ENCODE measurements around the gene ITGB1BP1. TPM values are rescaled to one million over a fixed set of nuclear protein-coding genes. Genes with fewer than 3 reads are reported as not detected.
A peak's percentile ranks its signal among the peaks of the same experiment; 100 is the strongest.

Gene ITGB1BP1
- total RNA-seq, 4 donors from 2014 or later = 21.4 to 28.0 (median 26.4) TPM

GRCh38 chr2:9406529-9407362 lies 16.6 kb downstream of the ITGB1BP1 start:
- no peak overlapping the region for H3K4me3 ChIP-seq
- H3K4me1 ChIP-seq = no peaks in the 10 kb centered on the region
- in situ Hi-C loops (cut with MboI; ENCODE audit: low sequenced_read_pairs in 4 of 4) = no loop called here
- TF ChIP-seq CTCF (IDR thresholded peaks at IDR 0.05 in 4 of 5, conservative IDR thresholded peaks at IDR 0.05 in 1 of 5) (no peak), POLR2A (IDR thresholded peaks at IDR 0.05) (no peak)
- peak overlapping the region in 1 of 4 donors; percentile 12 for H3K27ac ChIP-seq
- no peaks in the 10 kb centered on the region for H3K27me3 ChIP-seq
- DNase-seq (no peak), ATAC-seq (no peak)
- peaks cover 0 to 22% of the 10 kb centered on the region in 2 donors for H3K36me3 ChIP-seq
- H3K9me3 ChIP-seq = no peaks in the 10 kb centered on the region
- intact Hi-C loops (cut with DNase I; ENCODE audit: low total_unique reads) = no loop called here

GRCh38 chr2:9405636-9406035 lies 17.7 kb downstream of the ITGB1BP1 start:
- H3K27me3 ChIP-seq = no peaks in the 10 kb centered on the region
- TF ChIP-seq CTCF (IDR thresholded peaks at IDR 0.05 in 4 of 5, conservative IDR thresholded peaks at IDR 0.05 in 1 of 5) (no peak), POLR2A (IDR thresholded peaks at IDR 0.05) (no peak)
- no peak overlapping the region for H3K27ac ChIP-seq
- no peak overlapping the region for H3K4me3 ChIP-seq
- peaks cover 0 to 12% of the 10 kb centered on the region in 2 donors for H3K36me3 ChIP-seq
- H3K4me1 ChIP-seq = no peaks in the 10 kb centered on the region
- intact Hi-C loops (cut with DNase I; ENCODE audit: low total_unique reads) = no loop called here
- no peak for ATAC-seq
- no peaks in the 10 kb centered on the region for H3K9me3 ChIP-seq
- in situ Hi-C loops (cut with MboI; ENCODE audit: low sequenced_read_pairs in 4 of 4) = no loop called here
- no peak for DNase-seq

GRCh38 chr2:9404451-9404850 lies 18.9 kb downstream of the ITGB1BP1 start:
- in situ Hi-C loops (cut with MboI; ENCODE audit: low sequenced_read_pairs in 4 of 4) (no loop called here), intact Hi-C loops (cut with DNase I; ENCODE audit: low total_unique reads) (no loop called here)
- DNase-seq (no peak), ATAC-seq (no peak)
- Histone ChIP-seq H3K27me3 (no peaks in the 10 kb centered on the region), H3K36me3 (peaks cover 0 to 4% of the 10 kb centered on the region in 2 donors), H3K4me1 (no peaks in the 10 kb centered on the region), H3K9me3 (no peaks in the 10 kb centered on the region), H3K4me3 (no peak overlapping the region), H3K27ac (no peak overlapping the region)
- TF ChIP-seq POLR2A (IDR thresholded peaks at IDR 0.05) (no peak), CTCF (IDR thresholded peaks at IDR 0.05 in 4 of 5, conservative IDR thresholded peaks at IDR 0.05 in 1 of 5) (no peak)

GRCh38 chr2:9403924-9404323 lies 19.4 kb downstream of the ITGB1BP1 start:
- Histone ChIP-seq H3K36me3 (peaks cover 0 to 4% of the 10 kb centered on the region in 2 donors), H3K9me3 (no peaks in the 10 kb centered on the region), H3K4me1 (no peaks in the 10 kb centered on the region), H3K4me3 (no peak overlapping the region), H3K27ac (no peak overlapping the region), H3K27me3 (no peaks in the 10 kb centered on the region)
- ATAC-seq (no peak), DNase-seq (no peak)
- intact Hi-C loops (cut with DNase I; ENCODE audit: low total_unique reads) (no loop called here), in situ Hi-C loops (cut with MboI; ENCODE audit: low sequenced_read_pairs in 4 of 4) (no loop called here)
- TF ChIP-seq CTCF (IDR thresholded peaks at IDR 0.05 in 4 of 5, conservative IDR thresholded peaks at IDR 0.05 in 1 of 5) (no peak), POLR2A (IDR thresholded peaks at IDR 0.05) (no peak)

Data from gastrocnemius medialis (tissue), 4 donors.